Breast epithelium (tissue), 3 donors: Measurements from ENCODE around the gene HRH1.

Source experiments
- POLR2A ChIP-seq: fragments of 450-650 bp; IDR thresholded peaks from one replicate; pipeline ENCODE4 v1.6.1; 2016; ENCODE audit warnings: antibody characterized with exemption, mild to moderate bottlenecking, moderate library complexity
- TF ChIP-seq, protein P1 (sequence below), 3 donors: fragments of 450-650 bp; IDR thresholded peaks; one replicate each; pipeline ENCODE4 v1.5.1; 2016 to 2017; ENCODE audit warnings: antibody characterized with exemption in 3 of 3, mild to moderate bottlenecking in 3 of 3, moderate library complexity in 3 of 3

DNA sequence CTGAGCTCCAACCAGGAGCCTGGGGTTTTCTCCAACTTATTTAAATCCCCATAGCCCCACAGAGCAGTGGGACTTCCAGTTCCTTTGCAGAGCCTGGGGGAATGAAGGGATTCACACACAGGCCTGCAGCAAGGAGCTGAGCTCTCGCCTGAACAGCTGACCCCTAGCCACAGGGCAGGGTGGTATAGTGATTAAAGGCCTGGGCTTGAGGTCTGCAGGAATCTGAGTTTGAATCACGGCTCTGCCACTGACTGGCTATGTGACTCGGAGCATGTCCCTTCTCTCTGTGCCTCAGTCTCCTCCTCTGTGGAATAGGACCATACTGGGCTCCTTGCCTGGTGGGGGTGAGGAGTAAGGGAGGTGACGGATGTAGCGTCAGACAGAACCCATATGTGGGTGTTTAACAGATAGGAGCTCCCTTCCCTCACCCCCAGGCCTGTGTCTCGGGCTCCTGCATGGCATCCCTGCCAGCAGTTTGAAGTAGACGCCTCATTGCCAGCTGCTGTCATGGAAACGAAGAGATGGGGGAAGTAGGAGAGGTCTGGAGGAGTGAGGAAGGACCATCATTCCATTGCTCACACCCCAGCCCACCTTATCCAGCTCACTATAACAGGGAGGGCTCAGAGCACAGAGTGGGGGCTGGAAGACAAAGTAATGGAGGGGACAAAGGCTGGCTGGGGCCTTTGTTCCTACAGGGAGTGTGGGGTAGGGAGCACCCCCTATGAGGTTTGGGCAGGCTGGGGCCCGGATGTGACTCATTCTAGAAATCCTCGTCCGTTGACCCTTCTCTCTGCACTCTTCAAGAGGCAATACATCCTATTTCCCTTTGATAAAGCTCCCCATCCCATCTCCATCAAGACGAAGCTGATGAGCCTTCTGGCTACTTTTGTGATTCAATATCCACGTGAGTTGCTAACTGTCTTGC lies 14.8 kb downstream of the HRH1 start:
- TF ChIP-seq, protein P1, sequence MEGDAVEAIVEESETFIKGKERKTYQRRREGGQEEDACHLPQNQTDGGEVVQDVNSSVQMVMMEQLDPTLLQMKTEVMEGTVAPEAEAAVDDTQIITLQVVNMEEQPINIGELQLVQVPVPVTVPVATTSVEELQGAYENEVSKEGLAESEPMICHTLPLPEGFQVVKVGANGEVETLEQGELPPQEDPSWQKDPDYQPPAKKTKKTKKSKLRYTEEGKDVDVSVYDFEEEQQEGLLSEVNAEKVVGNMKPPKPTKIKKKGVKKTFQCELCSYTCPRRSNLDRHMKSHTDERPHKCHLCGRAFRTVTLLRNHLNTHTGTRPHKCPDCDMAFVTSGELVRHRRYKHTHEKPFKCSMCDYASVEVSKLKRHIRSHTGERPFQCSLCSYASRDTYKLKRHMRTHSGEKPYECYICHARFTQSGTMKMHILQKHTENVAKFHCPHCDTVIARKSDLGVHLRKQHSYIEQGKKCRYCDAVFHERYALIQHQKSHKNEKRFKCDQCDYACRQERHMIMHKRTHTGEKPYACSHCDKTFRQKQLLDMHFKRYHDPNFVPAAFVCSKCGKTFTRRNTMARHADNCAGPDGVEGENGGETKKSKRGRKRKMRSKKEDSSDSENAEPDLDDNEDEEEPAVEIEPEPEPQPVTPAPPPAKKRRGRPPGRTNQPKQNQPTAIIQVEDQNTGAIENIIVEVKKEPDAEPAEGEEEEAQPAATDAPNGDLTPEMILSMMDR (IDR thresholded peaks at IDR 0.05) = no peak
- TF ChIP-seq POLR2A = no peak
